ENCODE measurements around the gene PLEKHG7. TPM values are rescaled to one million over a fixed set of nuclear protein-coding genes. Genes with fewer than 3 reads are reported as not detected.
"Not testable (repeated sequence)": the region's sequence is repeated elsewhere in the genome, so short reads cannot be mapped to it uniquely, and the experiment has no call there.

Gene PLEKHG7
- polyA plus RNA-seq, 1 experiment = 0.05 TPM

DNA sequence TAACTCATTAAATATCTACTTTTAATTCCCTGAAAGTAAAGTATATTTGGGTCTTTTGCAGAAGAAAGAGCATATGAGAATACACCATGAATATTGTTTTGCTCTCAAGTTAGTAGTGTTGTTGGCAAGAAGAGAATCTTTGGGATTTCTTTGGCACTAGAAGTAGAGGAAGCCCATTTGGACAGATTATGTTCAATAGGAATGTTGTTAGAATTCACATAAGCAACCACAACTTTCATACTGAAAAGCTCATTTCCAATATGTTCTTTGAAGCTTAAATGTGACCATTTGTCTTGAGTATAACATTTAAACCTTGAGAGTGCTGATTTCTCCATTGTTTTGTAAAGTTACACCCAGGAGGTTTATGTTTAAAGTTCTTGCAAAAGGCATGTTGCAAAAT is 37.6 kb downstream of the PLEKHG7 start:
- POLR2A ChIA-PET = no interaction called here

GRCh38 chr12:92743026-92743425 is 40.2 kb downstream of the PLEKHG7 start:
- H3K4me3 ChIP-seq (ENCODE audit: low read depth, low read length) = no peak overlapping the region
- H3K9me3 ChIP-seq (ENCODE audit: control insufficient read depth, insufficient read depth, low read length) = no peaks in the 10 kb centered on the region
- no peak overlapping the region for H3K27ac ChIP-seq (ENCODE audit: low read depth, low read length)
- DNase-seq (ENCODE audit: low read depth, low spot score) = no peak
- ChIA-PET CTCF (interaction anchor here (0.6 kb wide), 1 partner anchor 1199 kb away, joined by 5 read pairs; no protein-coding TSS in a partner anchor), POLR2A (no interaction called here)
- no peaks in the 10 kb centered on the region for H3K27me3 ChIP-seq (ENCODE audit: control insufficient read depth, insufficient read depth, low read length)
- TF ChIP-seq, protein P1, sequence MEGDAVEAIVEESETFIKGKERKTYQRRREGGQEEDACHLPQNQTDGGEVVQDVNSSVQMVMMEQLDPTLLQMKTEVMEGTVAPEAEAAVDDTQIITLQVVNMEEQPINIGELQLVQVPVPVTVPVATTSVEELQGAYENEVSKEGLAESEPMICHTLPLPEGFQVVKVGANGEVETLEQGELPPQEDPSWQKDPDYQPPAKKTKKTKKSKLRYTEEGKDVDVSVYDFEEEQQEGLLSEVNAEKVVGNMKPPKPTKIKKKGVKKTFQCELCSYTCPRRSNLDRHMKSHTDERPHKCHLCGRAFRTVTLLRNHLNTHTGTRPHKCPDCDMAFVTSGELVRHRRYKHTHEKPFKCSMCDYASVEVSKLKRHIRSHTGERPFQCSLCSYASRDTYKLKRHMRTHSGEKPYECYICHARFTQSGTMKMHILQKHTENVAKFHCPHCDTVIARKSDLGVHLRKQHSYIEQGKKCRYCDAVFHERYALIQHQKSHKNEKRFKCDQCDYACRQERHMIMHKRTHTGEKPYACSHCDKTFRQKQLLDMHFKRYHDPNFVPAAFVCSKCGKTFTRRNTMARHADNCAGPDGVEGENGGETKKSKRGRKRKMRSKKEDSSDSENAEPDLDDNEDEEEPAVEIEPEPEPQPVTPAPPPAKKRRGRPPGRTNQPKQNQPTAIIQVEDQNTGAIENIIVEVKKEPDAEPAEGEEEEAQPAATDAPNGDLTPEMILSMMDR (IDR thresholded peaks at IDR 0.05; ENCODE audit: low read depth, low read length) = no peak

More for the DNA sequence above, 37.6 kb downstream of the PLEKHG7 start:
- Histone ChIP-seq H3K9me3 (ENCODE audit: control insufficient read depth, insufficient read depth, low read length) (no peaks in the 10 kb centered on the region), H3K27ac (ENCODE audit: low read depth, low read length) (no peak overlapping the region), H3K4me3 (ENCODE audit: low read depth, low read length) (no peak overlapping the region), H3K27me3 (ENCODE audit: control insufficient read depth, insufficient read depth, low read length) (no peaks in the 10 kb centered on the region)
- TF ChIP-seq, protein P1 (IDR thresholded peaks at IDR 0.05; ENCODE audit: low read depth, low read length) = no peak
- CTCF ChIA-PET = no interaction called here
- DNase-seq (ENCODE audit: low read depth, low spot score) = no peak

DNA sequence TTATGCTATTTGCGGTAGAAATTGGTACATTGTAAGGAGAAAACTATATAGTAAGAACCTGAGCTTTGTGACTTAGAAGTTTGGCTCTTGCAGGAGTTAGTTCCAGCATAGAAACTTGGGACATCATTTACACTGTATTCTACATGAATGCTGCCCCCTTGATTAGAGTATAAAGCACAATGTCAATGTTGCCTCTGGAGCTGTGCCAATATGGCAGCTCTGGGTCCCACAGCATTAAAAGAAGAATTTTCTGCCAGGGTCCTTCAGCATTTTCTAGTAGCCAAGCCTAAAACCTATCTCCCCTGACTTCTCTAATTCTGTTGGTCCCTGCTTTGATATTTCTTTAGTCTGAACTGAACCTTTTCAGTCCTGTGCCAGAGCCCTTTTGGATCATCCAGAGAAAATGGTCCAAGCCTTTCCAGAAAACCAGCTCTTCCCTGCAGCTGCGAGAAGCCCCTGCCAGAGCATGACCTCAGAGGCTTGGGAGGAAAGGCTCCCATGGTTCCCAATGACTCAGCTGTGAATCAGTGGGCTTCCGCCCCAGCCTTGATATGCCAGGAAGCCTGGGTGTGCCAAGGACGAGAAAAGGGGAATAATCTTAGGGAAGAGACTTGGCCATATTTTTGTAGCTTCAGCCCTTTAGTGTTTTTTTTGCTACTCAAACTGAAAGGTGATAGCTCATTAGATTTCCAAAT is 43.2 kb downstream of the PLEKHG7 start:
- CTCF ChIA-PET = interaction anchor here (0.6 kb wide), 1 partner anchor 1304 kb away, joined by 4 read pairs; no protein-coding TSS in a partner anchor
- no peaks in the 10 kb centered on the region for H3K9me3 ChIP-seq (ENCODE audit: control insufficient read depth, insufficient read depth, low read length)
- H3K4me3 ChIP-seq (ENCODE audit: low read depth, low read length) = no peak overlapping the region
- TF ChIP-seq, protein P1 (IDR thresholded peaks at IDR 0.05; ENCODE audit: low read depth, low read length) = no peak
- H3K27ac ChIP-seq (ENCODE audit: low read depth, low read length) = peak overlapping the region; percentile 33
- POLR2A ChIA-PET = no interaction called here
- H3K27me3 ChIP-seq (ENCODE audit: control insufficient read depth, insufficient read depth, low read length) = no peaks in the 10 kb centered on the region
- DNase-seq (ENCODE audit: low read depth, low spot score) = peak; percentile 68

DNA sequence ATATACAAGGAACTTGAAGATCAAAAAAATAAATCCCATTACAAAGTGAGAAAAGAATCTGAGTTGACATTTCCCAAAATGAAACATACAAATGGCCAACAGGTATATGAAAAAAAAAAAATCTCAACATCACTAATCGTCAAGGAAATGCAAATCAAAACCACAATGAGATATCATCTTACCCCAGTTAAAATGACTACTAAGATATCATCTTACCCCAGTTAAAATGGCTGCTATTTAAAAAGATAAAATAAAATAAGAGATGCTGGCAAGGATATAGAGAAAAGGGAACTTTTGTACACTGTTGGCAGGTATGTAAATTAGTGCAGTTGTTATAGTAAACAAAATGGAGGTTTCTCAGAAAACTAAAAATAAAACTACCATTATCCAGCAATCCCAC is 44.4 kb downstream of the PLEKHG7 start:
- no peak for DNase-seq (ENCODE audit: low read depth, low spot score)
- POLR2A ChIA-PET = no interaction called here
- Histone ChIP-seq H3K9me3 (ENCODE audit: control insufficient read depth, insufficient read depth, low read length) (no peaks in the 10 kb centered on the region), H3K27ac (ENCODE audit: low read depth, low read length) (no peak overlapping the region), H3K4me3 (ENCODE audit: low read depth, low read length) (no peak overlapping the region), H3K27me3 (ENCODE audit: control insufficient read depth, insufficient read depth, low read length) (no peaks in the 10 kb centered on the region)
- CTCF ChIA-PET = no interaction called here
- TF ChIP-seq, protein P1 (IDR thresholded peaks at IDR 0.05; ENCODE audit: low read depth, low read length) = no peak

DNA sequence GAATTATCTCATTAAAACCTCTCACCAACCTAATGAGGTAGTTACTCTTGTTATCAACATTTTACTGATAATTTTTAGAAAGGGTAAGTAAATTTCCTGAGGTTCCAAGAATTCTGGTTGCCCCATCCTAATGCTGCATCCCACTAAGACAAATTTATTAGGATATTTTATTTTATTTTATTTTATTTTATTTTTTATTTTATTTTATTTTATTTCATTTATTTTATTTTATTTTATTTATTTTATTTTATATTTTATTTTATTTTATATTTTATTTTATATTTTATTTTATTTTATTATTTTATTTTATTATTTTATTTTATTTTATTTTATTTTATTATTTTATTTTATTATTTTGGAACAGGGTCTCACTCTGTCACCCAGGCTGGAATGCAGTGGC is 46.9 kb downstream of the PLEKHG7 start:
- H3K27me3 ChIP-seq (ENCODE audit: control insufficient read depth, insufficient read depth, low read length); POLR2A ChIA-PET; H3K9me3 ChIP-seq (ENCODE audit: control insufficient read depth, insufficient read depth, low read length); CTCF ChIA-PET; DNase-seq (ENCODE audit: low read depth, low spot score); H3K4me3 ChIP-seq (ENCODE audit: low read depth, low read length); H3K27ac ChIP-seq (ENCODE audit: low read depth, low read length): not testable (repeated sequence)

Data from AG04450 (cell line).